ENCODE measurements around the gene DPP10.

The DPP10 gene

DNA sequence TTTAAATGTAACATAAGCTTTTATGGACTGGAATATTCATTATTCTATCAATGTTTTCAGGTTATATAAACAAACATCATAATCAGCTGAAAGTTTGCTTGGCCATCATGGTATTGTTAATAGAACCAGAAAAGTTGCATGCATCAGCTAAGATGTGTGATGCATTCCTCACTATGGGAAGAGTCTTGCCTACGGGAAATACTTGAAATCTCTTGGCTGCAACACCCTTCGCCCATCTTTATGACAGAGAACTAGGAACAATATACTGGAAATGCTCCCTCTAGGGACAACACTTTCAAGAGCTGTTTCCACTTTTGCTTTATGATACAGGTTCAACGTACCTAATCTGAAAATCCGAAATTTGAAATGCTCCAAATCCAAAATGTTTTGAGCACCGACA lies 1390.8 kb downstream of the DPP10 start:
- in situ Hi-C loops (cut with HindIII; ENCODE audit: low sequenced_read_pairs): no loop called here

DNA sequence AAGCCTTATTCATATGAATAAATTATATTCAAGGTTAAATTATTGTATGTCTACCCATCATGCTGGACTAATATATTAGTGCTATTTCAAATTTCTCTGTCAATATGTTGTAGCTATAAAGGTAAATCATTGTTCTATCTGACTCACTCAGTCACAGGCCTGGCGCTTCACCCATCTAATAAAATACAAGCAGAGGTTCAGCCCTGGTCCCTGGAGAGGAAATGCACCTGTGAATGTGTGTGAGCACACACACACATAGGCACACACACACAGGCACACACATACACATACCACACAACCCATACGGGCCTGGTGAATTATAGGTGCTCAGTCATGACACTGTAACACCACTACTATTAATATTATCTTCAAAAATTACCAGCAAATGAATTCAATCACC lies 1396.1 kb downstream of the DPP10 start:
- in situ Hi-C loops (cut with HindIII; ENCODE audit: low sequenced_read_pairs): no loop called here

- in situ Hi-C loops (cut with HindIII; ENCODE audit: low sequenced_read_pairs): no loop called here
Observed at GRCh38 chr2:115842306-115842705, 1399.9 kb downstream of the DPP10 start.

GRCh38 chr2:115848192-115848591 lies 1405.8 kb downstream of the DPP10 start:
- in situ Hi-C loops (cut with HindIII; ENCODE audit: low sequenced_read_pairs): no loop called here

- in situ Hi-C loops (cut with HindIII; ENCODE audit: low sequenced_read_pairs): no loop called here
Observed at GRCh38 chr2:115867024-115867423, 1424.6 kb downstream of the DPP10 start.

GRCh38 chr2:115874427-115874826 lies 1432.0 kb downstream of the DPP10 start:
- in situ Hi-C loops (cut with HindIII; ENCODE audit: low sequenced_read_pairs): no loop called here

DNA sequence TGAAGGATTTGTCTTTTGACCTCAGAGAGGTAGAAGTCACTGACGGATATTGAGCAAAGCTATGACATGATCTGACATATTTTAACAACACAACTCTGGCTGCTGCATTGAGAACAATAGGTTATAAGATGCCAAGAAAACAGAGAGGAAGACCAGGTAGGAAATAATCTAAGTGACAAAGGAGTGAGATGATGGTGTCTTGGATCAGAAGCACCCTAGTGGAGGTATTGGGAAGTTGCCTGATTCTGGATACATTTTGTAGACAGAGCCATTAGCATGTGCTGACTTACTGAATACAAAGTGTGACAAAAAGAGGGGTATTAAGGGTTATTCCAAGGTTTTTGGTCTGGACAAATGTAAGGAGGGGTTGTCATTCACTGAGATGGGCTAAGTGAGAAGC lies 1438.1 kb downstream of the DPP10 start:
- in situ Hi-C loops (cut with HindIII; ENCODE audit: low sequenced_read_pairs): no loop called here

- in situ Hi-C loops (cut with HindIII; ENCODE audit: low sequenced_read_pairs): no loop called here
Observed at GRCh38 chr2:115887209-115887776, 1444.9 kb downstream of the DPP10 start.
